Loucy (cell line): Measurements from ENCODE around the gene PAEP.
"Not testable (repeated sequence)": the region's sequence is repeated elsewhere in the genome, so short reads cannot be mapped to it uniquely, and the experiment has no call there.

Experiments used
- H2AFZ ChIP-seq: fragments of 200-600 bp; sonication (generic); 2 replicates; pipeline ENCODE4 v1.6.0; 2016; ENCODE audit warnings: antibody characterized with exemption, mild to moderate bottlenecking, low read length, moderate library complexity
- H3F3A ChIP-seq: fragments of 200-600 bp; 2 replicates; pipeline ENCODE4 v1.6.0; 2016; ENCODE audit warnings: antibody characterized with exemption, low read depth, mild to moderate bottlenecking
- H3K27me3 ChIP-seq: fragments of 200-600 bp; sonication (generic); 2 replicates; pipeline ENCODE4 v1.6.1; 2014; ENCODE audit warnings: low read length, mild to moderate bottlenecking; ENCODE audit not compliant: insufficient read depth, poor library complexity, severe bottlenecking
- H3K36me3 ChIP-seq: fragments of 200-600 bp; sonication (generic); 2 replicates; pipeline ENCODE4 v1.6.1; 2016; ENCODE audit warnings: low read length; ENCODE audit not compliant: insufficient read depth
- H3K4me1 ChIP-seq: fragments of 200-600 bp; sonication (generic); 2 replicates; pipeline ENCODE4 v1.5.1; 2014; ENCODE audit warnings: low read length, mild to moderate bottlenecking; ENCODE audit not compliant: insufficient read depth, poor library complexity, severe bottlenecking
- H3K4me2 ChIP-seq: fragments of 200-600 bp; sonication (generic); 2 replicates; pipeline ENCODE4 v1.6.0; 2014; ENCODE audit warnings: antibody characterized with exemption, low read length, low read depth, mild to moderate bottlenecking; ENCODE audit not compliant: poor library complexity, severe bottlenecking
- H3K4me3 ChIP-seq: fragments of 200-600 bp; sonication (generic); 2 replicates; pipeline ENCODE4 v1.5.1; 2014; ENCODE audit warnings: low read length, mild to moderate bottlenecking, mixed read lengths; ENCODE audit not compliant: poor library complexity, severe bottlenecking
- H3K79me2 ChIP-seq: fragments of 200-600 bp; sonication (generic); 2 replicates; pipeline ENCODE4 v1.6.1; 2014; ENCODE audit warnings: low read length; ENCODE audit not compliant: insufficient read depth
- H3K9ac ChIP-seq: fragments of 200-600 bp; sonication (generic); 2 replicates; pipeline ENCODE4 v1.6.0; 2014; ENCODE audit warnings: mild to moderate bottlenecking, low read depth, low read length, moderate library complexity; ENCODE audit not compliant: poor library complexity, severe bottlenecking
- H3K9me2 ChIP-seq: fragments of 200-600 bp; sonication (generic); replicated peaks from 2 replicates; pipeline ENCODE4 v1.6.1; 2016; ENCODE audit warnings: low read depth, low read length, mixed read lengths
- H3K9me3 ChIP-seq: fragments of 200-600 bp; sonication (generic); 2 replicates; pipeline ENCODE4 v1.6.1; 2014; ENCODE audit warnings: mild to moderate bottlenecking, antibody characterized with exemption, low read length, low read depth; ENCODE audit not compliant: insufficient read depth
- H4K20me1 ChIP-seq: fragments of 200-600 bp; sonication (generic); 2 replicates; pipeline ENCODE4 v1.6.0; 2014; ENCODE audit warnings: antibody characterized with exemption, low read length, mild to moderate bottlenecking; ENCODE audit not compliant: insufficient read depth, poor library complexity, severe bottlenecking
- CTCF ChIP-seq: fragments of 200-600 bp; sonication (generic); conservative IDR thresholded peaks from 2 replicates; pipeline ENCODE4 v1.5.1; 2014; ENCODE audit warnings: mild to moderate bottlenecking, antibody characterized with exemption, low read length
- EZH2phosphoT487 ChIP-seq: fragments of 200-600 bp; IDR thresholded peaks from 2 replicates; pipeline ENCODE4 v1.6.1; 2018; ENCODE audit warnings: antibody characterized with exemption, mild to moderate bottlenecking, moderate library complexity, borderline replicate concordance

PAEP gene

GRCh38 chr9:135535631-135536030 lies 25.9 kb upstream of the PAEP start:
- not testable (repeated sequence) for H3K4me1 ChIP-seq, H3K4me3 ChIP-seq, H3K79me2 ChIP-seq, H3K9me3 ChIP-seq, H3K36me3 ChIP-seq, H3K27me3 ChIP-seq, H3F3A ChIP-seq, H3K4me2 ChIP-seq, H3K9me2 ChIP-seq, H2AFZ ChIP-seq, H4K20me1 ChIP-seq, H3K9ac ChIP-seq

- Histone ChIP-seq H3K9ac (no peak overlapping the region), H4K20me1 (no peaks in the 10 kb centered on the region), H2AFZ (no peak overlapping the region), H3K79me2 (no peaks in the 10 kb centered on the region), H3K36me3 (no peaks in the 10 kb centered on the region), H3K4me3 (no peak overlapping the region), H3K9me2 (no peaks in the 10 kb centered on the region), H3F3A (no peaks in the 10 kb centered on the region), H3K9me3 (no peaks in the 10 kb centered on the region; the same call in 1 of the 2 replicates), H3K4me1 (no peaks in the 10 kb centered on the region), H3K4me2 (no peak overlapping the region), H3K27me3 (no peaks in the 10 kb centered on the region)
- TF ChIP-seq CTCF: no peak
- TF ChIP-seq EZH2phosphoT487: no peak
Observed at GRCh38 chr9:135536216-135536615, 25.3 kb upstream of the PAEP start.

GRCh38 chr9:135543262-135543894 lies 18.2 kb upstream of the PAEP start:
- not testable (repeated sequence) for H3K9ac ChIP-seq, H3K36me3 ChIP-seq, H3K27me3 ChIP-seq, H2AFZ ChIP-seq, H3K9me2 ChIP-seq, H3F3A ChIP-seq, H3K4me1 ChIP-seq, H3K4me2 ChIP-seq, H3K79me2 ChIP-seq, H3K9me3 ChIP-seq, H4K20me1 ChIP-seq, H3K4me3 ChIP-seq

- H3K27me3 ChIP-seq: no peaks in the 10 kb centered on the region
- H3K4me3 ChIP-seq: no peak overlapping the region
- H2AFZ ChIP-seq: no peak overlapping the region
- no peaks in the 10 kb centered on the region for H3K79me2 ChIP-seq
- no peaks in the 10 kb centered on the region for H3F3A ChIP-seq
- no peak overlapping the region for H3K9ac ChIP-seq
- no peaks in the 10 kb centered on the region for H3K36me3 ChIP-seq
- H3K9me3 ChIP-seq: no peaks in the 10 kb centered on the region; the same call in 1 of the 2 replicates
- H4K20me1 ChIP-seq: no peaks in the 10 kb centered on the region
- no peak overlapping the region for H3K4me2 ChIP-seq
- no peaks in the 10 kb centered on the region for H3K9me2 ChIP-seq
- no peak for TF ChIP-seq CTCF
- TF ChIP-seq EZH2phosphoT487: no peak
- H3K4me1 ChIP-seq: no peaks in the 10 kb centered on the region
Observed at GRCh38 chr9:135544981-135545635, 16.4 kb upstream of the PAEP start.

- H3K4me2 ChIP-seq, H3F3A ChIP-seq: not testable (repeated sequence)
Observed at GRCh38 chr9:135545646-135546176, 15.8 kb upstream of the PAEP start, which contains the start of gene OBP2A. TSS of gene OBP2A (plus strand) at chr9:135546126. CDS start at chr9:135546181, 55 bp downstream.

More at GRCh38 chr9:135545646-135546176, 15.8 kb upstream of the PAEP start, which contains the start of gene OBP2A:
- not testable (repeated sequence) for H3K9me3 ChIP-seq, H3K79me2 ChIP-seq, H3K27me3 ChIP-seq, H3K4me3 ChIP-seq, H3K9ac ChIP-seq, H4K20me1 ChIP-seq, H3K4me1 ChIP-seq, H3K36me3 ChIP-seq, H3K9me2 ChIP-seq, H2AFZ ChIP-seq
